Measurements from ENCODE around the gene MYBPC1.

DNA sequence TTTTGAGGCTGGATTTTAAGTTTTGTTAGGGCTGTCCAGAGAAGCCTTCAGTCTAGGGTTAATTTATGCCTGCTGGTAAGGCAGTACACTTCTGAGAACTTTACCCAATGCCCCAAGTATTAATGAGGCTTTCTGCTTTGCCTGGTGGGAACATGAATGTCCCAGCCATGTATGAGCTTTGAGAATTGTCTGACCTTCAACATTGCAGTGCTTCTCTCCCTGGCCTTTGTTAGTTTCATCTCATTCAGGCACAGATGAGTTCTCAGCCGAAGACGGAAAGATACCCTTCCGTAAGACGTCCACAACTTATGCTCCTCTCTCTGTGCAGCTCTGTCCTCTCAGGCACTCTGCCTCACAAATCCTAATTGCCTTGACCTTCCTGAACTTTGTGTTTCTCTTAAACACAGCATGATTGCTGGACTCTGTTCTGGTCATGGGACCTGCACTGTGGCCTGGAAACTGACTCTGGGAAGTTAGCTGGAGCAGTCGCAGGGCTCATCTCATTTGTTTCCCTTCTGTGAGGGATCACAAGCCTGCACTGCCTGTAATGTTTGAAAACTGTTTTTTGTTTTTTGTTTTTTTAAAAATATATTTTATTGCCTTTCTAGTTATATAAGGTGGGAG, 118.4 kb downstream of the MYBPC1 start:
- no peak for TF ChIP-seq POLR2A (IDR thresholded peaks at IDR 0.05)
- TF ChIP-seq, protein P1, sequence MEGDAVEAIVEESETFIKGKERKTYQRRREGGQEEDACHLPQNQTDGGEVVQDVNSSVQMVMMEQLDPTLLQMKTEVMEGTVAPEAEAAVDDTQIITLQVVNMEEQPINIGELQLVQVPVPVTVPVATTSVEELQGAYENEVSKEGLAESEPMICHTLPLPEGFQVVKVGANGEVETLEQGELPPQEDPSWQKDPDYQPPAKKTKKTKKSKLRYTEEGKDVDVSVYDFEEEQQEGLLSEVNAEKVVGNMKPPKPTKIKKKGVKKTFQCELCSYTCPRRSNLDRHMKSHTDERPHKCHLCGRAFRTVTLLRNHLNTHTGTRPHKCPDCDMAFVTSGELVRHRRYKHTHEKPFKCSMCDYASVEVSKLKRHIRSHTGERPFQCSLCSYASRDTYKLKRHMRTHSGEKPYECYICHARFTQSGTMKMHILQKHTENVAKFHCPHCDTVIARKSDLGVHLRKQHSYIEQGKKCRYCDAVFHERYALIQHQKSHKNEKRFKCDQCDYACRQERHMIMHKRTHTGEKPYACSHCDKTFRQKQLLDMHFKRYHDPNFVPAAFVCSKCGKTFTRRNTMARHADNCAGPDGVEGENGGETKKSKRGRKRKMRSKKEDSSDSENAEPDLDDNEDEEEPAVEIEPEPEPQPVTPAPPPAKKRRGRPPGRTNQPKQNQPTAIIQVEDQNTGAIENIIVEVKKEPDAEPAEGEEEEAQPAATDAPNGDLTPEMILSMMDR (IDR thresholded peaks at IDR 0.05), result no peak
